GM18517 (cell line): Measurements from ENCODE around the gene GIPR.
"Not testable (repeated sequence)": the region's sequence is repeated elsewhere in the genome, so short reads cannot be mapped to it uniquely, and the experiment has no call there.

ENCODE experiments used
- ATAC-seq: cut with Tn5 transposase; IDR thresholded peaks from one replicate; pipeline ENCODE4 v1.9.1; 2021; ENCODE audit warnings: mild to moderate bottlenecking, moderate library complexity; ENCODE audit not compliant: unreplicated experiment

Gene GIPR, protein sequence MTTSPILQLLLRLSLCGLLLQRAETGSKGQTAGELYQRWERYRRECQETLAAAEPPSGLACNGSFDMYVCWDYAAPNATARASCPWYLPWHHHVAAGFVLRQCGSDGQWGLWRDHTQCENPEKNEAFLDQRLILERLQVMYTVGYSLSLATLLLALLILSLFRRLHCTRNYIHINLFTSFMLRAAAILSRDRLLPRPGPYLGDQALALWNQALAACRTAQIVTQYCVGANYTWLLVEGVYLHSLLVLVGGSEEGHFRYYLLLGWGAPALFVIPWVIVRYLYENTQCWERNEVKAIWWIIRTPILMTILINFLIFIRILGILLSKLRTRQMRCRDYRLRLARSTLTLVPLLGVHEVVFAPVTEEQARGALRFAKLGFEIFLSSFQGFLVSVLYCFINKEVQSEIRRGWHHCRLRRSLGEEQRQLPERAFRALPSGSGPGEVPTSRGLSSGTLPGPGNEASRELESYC

DNA sequence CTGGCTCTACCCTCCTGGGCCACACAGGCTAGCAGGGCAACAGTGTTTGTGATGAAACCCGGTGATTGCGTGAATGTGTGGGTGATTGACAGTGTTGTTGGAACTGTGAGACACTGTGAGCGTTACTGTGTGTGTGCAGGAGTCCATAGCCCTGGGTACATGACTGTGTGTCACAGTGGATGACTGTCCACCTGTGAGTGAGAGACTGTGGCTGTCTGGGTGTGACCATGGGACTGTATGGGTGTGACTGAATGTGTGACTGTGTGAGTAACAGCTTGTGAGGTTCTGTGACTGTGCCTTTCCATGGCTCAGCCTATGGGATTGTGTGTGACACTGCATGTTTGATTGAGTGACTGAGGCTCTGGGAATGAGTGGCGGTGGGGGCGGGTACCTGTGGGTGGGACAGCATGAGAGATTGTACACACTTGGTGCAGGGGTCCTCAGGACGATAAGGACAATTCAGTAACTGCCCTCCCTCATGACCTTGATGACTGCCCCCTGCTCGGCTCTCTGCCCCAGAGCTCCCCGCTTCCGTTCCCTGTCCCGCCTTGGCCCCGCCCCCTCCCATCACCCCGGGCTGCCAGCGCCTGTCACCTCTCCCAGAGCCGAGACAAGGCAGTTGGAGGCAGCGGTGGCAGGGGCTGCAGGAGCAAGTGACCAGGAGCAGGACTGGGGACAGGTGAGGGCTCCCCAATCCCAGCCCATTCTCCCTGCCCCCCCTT, at the start of gene GIPR:
GIPR (plus strand) TSS at position 602 of the 722 bp plus-strand sequence. CDS start 1,300 bp downstream, outside the sequence.
- ATAC-seq = no peak

DNA sequence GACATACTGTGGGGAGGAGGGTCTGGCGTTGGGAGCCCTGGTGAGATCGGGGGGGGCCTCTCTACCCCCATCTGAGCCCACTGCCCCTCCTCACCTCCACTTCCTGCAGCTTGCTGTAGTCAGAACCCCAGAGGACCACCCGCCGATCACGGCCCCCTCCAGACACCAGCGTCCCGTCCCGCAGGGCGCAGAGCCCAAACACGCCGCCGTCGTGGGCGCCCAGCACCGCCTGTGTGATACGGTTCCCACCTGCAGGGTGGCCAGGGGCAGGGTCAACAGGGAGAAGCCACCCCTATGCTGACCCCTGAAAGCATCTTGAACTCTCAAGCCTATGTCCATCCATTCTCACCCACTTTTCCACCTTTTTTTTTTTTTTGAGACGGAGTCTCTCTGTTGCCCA, 46.6 kb upstream of the GIPR start:
- no peak for ATAC-seq

DNA sequence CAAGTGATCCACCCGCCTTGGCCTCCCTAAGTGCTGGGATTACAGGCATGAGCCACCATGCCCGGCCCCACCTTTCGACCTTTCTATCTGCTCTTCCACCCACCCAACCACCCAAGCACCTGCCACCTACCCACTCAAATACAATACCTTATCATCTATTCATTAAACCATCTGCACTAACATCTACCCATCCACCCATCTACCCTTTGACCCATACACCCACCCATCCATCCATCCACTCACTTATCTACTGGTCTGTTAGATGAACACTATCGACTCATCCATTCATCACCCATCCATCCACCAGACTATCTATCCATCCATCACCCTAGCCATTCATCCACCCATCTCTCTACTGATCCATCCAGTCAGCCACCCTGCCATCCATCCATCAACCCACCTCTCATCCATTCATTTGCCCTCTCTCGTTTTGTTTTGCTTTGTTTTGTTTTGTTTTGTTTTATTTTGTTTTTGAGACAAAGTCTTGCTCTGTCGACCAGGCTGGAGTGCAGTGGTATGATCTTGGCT, 46.0 kb upstream of the GIPR start:
- ATAC-seq = no peak

DNA sequence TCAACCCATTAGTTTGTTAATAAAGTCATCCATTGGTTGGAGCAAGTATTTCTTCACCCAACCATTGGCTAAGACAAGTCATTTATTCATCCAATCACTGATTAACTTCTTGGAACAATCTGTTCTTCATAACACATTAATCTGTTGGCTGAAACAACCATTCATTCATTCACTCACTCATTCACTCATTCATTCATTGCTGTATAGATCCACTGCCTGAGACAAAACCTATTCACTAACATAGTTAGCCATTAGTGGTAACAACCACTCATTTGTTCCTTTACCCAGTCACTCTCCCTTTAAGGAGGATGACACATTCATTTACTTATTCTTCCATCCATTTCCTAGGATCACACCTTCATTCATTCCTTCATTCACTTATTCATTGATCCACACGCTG, 44.0 kb upstream of the GIPR start:
- no peak for ATAC-seq

DNA sequence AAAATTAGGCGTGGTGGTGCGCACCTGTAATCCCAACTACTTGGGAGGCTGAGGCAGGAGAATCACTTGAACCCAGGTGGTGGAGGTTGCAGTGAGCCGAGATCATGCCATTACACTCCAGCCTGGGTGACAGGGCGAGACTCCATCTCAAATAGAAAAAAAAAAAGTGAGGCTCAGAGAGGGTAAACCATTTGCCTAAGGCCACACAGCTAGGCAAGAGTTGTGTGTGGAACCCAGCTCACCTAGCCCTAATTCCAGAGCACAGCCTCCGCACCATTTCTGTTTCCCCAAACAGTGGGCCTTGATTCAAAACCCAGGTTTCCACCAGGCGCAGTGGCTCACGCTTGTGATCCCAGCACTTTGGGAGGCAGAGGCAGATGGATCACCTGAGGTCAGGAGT, 39.8 kb upstream of the GIPR start:
- ATAC-seq = not testable (repeated sequence)

DNA sequence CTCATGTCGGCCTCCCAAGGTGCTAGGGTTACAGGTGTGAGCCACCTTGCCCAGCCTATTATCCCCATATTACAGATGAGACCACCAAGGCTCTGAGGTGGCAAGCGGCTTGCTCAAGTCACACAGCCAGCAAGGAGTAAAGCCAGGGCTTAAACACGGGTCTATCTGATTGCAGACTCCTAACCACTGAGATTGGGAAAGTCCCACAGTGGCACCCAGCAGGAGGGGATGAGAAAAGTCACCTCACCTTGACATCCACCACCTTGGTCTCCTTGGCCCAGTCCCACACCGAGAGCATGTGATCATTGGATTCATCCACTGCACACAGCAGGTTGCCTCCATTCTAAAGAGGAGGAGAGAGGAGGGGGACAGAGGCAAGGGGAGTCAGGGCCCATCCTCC, 38.3 kb upstream of the GIPR start:
- ATAC-seq = no peak

DNA sequence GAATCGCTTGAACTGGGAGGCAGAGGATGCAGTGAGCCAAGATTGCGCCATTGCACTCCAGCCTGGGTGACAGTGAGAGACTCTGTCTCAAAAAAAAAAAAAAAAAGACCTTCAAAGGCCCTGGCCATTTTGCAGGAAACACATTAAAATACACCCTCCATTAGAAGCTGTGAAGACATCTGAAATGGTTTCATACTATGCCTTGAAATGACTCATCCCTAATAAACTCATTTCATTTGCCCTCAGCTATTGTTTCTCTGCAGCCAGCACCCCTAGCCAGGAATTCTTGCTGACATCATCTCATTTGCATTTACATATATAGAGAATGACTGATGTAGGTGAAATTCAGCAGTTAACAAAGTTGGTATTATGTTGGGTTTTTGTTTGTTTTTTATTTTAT, 37.6 kb upstream of the GIPR start:
- no peak for ATAC-seq

DNA sequence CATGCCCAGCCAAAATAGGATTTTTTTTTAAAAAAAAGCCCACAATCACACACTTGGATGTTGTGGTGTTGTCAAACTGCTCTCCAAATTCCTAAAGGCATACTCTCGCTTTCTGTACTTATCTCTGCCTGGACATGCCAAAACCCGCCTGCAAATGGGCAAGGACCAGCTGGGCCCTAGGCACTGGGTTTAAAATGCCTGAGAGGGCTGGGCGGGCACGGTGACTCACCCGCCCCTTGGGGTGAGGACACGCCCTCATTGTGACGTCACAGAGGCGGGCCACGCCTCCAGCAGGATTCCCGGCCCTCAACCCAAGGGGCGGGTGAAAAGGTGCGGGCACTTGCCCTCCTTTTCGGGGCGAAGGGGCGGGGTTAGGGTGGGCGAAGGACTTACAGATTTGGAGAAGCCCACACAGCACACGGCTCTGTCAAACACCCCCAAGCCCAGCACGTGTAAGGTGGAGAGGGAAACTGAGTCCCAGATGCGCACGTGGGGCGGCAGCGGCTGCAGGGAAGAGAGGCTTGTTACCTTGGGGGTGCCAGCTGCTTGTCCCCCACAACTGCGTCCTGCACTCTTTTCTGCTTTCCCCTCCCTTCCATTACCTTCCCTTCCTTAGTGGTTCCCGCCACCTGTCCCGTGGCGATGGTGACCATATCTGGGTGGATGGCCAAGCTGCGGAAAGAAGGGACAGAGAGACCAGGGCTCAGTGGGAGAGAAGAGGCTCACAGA, 35.4 kb upstream of the GIPR start:
- ATAC-seq = no peak

DNA sequence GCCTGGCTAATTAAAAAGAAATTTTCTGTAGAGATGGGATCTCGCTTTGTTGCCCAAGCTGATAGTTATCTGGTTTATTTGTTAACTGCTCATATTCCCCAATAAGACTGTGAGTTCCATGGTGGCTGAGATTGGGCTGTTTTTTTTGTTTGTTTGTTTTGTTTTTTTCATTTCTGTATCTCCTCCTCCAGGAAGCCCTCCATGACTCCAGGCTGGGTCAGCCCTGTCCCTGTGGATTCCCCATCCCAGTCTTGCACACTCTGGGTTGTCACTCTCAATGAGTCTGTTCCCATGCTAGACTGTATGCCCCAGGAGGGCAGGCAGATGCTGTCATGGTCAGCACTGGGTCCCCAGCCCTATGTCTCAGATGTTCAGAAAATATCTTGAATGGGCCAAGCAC, 31.7 kb upstream of the GIPR start:
- ATAC-seq = no peak

DNA sequence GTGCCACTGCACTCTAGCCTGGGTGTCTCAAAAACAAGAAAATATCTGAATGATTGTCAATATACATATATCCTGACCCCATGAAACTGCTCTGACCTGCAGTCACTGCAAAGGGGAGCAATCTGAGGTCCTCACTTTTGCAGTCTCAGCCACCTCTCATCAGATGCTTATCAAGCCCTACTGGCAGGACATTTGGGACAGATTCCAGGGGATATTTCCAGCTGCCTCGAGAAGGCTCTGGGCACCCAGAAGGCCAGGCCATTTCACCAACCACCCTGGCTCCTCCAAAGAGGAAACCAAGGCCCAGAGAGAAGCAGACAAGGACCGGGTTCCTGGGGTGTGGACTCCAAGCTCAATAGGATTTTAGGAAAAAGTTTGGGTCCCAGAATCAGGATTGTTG, 31.1 kb upstream of the GIPR start:
- ATAC-seq = no peak

DNA sequence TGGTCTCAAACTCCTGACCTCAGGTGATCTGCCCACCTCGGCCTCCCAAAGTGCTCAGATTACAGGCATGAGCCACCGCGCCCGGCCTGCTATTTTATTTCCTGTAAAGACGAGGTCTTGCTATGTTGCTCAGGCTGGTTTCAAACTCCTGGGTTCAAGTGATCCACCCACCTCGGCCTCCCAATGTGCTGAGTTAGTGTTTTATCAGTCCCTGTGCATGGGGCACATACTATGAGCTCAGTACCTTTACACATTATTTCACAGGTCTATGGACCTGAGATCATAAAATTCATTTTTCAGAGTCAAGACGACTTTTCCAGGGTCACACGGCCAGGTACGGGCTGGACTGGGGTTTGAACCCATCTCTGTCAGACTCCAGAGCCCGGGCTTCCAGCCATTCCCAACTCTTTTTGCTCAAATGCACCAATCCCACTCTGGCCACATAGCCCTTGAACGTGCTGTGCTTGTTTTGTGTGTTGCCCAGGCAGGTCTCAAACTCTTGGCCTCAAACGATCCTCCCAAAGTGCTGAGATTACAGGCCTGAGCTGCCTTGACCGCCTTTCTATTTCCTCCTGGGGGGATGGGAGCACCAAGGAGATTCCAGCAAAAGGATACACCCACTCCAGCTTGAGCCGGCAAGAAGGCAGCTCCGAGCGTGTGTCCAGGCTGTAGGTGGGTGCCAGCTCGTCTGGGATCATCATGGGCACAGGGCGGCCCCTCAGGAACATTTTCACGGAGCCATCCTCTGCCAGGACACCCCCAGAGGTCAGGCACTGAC, 29.9 kb upstream of the GIPR start:
- no peak for ATAC-seq

DNA sequence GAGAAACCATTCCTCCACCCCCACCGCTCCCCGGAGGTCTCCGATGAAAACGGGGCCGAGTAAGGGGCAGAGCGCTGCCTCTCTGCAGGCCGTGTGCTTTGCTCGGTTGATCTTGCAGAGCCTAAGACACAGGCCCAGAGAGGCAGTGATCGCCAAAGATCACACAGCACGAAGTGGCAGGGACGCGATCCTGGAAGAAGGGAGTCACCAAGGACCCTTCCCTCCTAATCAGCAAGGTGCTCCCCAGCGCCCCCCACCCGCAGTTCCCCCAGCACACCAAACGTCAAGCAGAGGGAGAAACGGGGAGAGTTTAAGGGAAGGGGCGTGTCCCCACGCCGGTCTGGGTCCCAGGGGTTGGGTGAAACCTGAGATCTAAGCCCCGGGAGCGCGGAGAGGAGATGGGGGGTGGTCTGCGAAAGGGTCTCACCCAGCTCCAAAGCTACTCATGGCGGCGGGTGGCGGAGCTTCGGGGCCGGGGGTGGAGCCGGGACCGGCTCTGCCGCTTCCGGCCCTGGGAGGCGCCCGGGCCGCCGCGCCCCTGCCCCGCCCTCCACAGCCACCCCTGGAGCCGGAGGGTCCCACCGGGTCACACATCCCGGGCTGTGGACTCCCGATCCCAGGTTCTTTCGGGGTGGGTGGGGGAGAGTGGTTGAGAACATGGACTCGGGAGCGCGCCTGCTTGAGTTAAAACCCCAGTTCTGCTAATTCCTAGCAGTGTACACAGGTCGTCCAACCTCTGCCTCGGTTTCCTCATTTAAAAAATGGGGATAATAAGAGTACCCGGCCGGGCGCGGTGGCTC, 28.9 kb upstream of the GIPR start, which contains the start of gene EML2:
EML2 (minus strand) TSS at position 468 of the 800 bp plus-strand sequence; CDS start at position 447, 21 bp downstream.
- ATAC-seq = no peak

DNA sequence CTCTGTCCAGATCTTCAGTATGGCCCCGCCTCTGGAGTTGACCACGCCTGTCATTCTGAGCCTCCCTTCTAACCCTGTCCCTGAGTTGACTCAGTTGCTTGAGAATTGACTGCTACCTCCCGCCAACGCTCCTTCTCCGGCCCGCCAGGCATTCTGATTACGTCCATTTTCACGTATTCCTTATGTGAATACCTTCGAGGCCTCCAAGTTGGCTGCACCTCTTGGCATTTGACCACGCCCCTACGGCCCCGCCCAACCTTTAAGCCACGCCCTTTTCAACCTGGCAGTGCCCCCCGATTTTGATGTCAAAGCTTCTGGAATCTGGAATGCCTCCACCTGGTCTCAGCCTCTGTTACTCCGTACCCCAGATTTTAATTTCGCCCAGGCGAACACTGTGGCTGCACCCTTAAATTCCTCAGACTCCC, 27.2 kb upstream of the GIPR start:
- ATAC-seq = no peak

DNA sequence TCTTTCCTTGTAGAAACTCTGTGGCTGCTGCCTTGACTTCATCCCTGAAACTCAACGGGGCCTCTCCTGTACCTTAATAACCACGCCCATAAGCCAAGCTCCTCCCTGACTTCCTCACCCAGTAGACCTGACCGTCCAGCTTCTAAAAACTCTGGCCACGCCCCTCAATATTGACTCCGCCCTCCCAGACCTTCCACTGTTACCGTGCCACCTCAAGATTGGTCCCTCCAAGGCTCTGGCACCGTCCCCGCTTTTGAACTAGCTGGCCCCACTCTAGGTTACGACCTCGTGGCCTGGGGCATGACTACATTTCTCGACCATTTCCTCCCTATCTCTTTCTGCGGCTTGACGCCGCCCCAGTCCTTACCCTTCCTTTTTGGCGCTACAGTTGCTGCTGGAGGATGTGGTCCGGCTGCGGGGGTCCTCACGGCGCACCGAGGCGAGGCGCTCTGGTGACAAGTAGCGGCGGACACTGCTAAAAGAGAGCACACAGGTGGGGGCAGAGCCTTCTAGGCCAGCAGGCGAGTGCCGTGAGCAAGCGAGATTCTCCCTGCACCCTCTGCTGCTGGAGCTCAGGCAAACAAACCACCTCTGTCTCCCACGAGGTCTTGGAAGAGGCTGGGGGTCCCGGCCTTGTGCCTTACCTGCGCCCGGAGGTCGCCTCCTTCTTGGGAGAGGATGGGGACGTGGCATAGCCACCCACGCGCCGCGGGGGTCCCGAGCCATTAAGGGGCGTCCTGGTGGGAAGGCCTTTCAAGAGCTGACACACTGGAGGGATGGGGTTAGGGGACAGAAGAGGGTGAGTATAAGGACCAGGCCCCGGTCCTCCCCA, 26.5 kb upstream of the GIPR start:
- peak; percentile 39 for ATAC-seq

DNA sequence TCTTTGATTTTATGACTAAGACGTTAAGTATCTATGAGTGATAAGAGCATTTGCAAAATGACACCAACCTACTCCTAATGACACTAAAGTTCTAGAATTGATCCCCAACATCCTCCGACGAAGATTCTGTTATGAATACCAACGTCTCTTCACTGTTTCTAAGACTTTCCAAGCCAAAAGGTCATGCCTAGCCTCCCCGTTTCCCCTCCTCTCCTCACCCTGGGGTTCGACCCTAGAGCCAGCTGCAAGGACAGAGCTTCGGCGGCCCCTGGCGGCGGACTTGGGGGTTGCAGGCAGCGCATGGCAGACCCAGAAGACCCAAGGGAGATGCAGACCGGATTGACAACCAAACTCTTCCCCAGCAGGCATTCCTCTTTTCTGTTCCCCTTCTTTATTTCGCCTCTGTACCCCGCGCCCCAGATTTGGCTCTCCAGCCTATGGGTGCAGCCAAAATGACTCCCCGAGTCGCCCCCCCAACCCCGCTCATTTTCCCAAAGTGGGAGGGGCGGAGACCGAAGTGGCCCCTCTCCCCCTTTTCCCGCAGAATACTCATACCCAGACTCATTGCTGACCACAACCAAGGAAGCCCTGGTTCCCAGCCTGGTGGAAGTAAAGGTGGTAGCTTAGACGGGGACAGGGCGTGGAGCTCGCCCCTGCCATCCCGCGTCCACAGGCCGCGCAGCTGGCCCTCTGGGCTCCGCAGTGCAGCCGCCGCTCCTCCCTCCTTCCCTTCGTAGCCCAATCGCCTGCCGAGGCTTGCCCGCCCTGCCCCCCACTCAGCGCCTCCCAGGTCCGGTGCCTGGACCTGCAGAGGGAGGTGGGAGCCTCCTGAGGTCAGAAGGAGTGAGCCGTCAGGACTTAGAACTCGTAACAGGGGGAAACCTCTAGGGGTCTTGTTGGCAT, 24.7 kb upstream of the GIPR start:
- ATAC-seq = no peak

DNA sequence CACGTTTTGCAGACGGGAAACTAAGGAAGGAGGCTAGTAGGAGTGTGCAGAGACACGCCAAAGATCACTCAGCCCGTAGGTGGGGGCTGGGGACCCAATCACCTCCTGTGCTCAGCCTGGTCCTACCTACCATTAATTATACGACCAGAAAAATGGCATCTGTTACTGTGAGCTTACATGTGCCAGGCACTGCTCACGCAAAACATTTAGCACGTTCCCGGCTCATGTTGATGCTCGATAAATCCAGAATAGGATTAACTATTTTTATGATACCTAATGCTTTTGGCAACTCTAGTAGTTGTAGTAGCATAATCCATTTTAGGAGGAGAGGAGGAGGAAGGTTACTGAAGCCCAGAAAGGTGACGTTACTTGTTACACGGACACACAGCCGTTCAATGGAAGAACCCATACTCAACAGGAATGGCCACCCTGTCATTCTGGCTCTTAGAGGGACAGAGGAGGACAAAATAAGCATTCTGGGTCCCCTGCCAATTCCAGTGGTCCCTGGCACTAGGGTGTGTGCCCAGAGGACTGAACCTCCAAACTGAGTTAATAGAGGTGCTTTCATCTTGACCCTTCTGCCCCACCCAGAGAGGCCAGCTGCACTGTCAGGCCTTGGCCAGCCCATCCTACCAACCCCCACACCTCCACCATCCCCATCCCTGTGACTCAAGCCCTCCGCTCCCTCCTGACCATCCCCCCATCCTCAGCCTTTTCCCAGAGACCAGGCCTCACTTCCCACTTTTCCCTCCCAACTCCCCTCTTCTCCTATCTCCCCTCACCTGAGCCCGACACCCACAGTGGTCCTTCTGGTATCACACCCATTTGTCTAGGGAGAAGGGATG, 23.9 kb upstream of the GIPR start:
- no peak for ATAC-seq
